Right lobe of liver (tissue), 6 donors: ENCODE measurements around the gene FTO. TPM values are rescaled to one million over a fixed set of nuclear protein-coding genes. Genes with fewer than 3 reads are reported as not detected.
"Not testable (repeated sequence)": the region's sequence is repeated elsewhere in the genome, so short reads cannot be mapped to it uniquely, and the experiment has no call there.

ENCODE experiments used
- ATAC-seq, 4 donors: fragments of 200-7000 bp; cut with Tn5 transposase; one replicate each; pipeline ENCODE4 v1.9.1; 2020; ENCODE audit warnings: mild to moderate bottlenecking in 4 of 4, moderate library complexity in 4 of 4
- DNase-seq, 3 donors: peaks; one replicate each; pipeline ENCODE4 v3.0.0-alpha.2; 2020
- H3K27ac ChIP-seq, 3 donors: fragments of 200-600 bp; one replicate each; pipeline ENCODE4 v1.8.0; 2022
- H3K27me3 ChIP-seq, 2 donors: fragments of 200-600 bp; one replicate each; pipeline ENCODE4 v1.8.0; 2022
- H3K36me3 ChIP-seq, 4 donors: fragments of 200-600 bp; sonication (generic) in 1 of 4; one replicate each; pipeline versions ENCODE4 v1.5.1 to v1.8.0; 2017 to 2022; ENCODE audit warnings: control low read depth in 1 of 4
- H3K4me1 ChIP-seq, 4 donors: fragments of 200-600 bp; sonication (generic) in 1 of 4; one replicate each; pipeline versions ENCODE4 v1.5.1 to v1.8.0; 2017 to 2022; ENCODE audit warnings: control low read depth in 1 of 4
- H3K4me3 ChIP-seq, 3 donors: fragments of 200-600 bp; one replicate each; pipeline ENCODE4 v1.8.0; 2022
- H3K9me3 ChIP-seq, 4 donors: fragments of 200-600 bp; sonication (generic) in 1 of 4; one replicate each; pipeline versions ENCODE4 v1.5.1 to v1.8.0; 2017 to 2022; ENCODE audit warnings: control low read depth in 1 of 4
- CTCF ChIP-seq, 4 donors: fragments of 200-600 bp in 3 of 4; fragments of 450-650 bp in 1 of 4; IDR thresholded peaks; one replicate each; pipeline versions ENCODE4 v1.5.1 to v1.8.0; 2016 to 2022; ENCODE audit warnings: antibody characterized with exemption in 4 of 4, mild to moderate bottlenecking in 2 of 4
- POLR2A ChIP-seq: fragments of 450-650 bp; IDR thresholded peaks from one replicate; pipeline ENCODE4 v1.6.1; 2017; ENCODE audit warnings: antibody characterized with exemption, mild to moderate bottlenecking
- WGBS: methylation state at CpG from one replicate; pipeline ENCODE4 v1.1.6; 2018; ENCODE audit warnings: low coverage, low lambda C conversion rate; ENCODE audit not compliant: insufficient coverage; ENCODE audit errors: missing lambda C conversion rate; 5-methylcytosine and 5-hydroxymethylcytosine counted together
- intact Hi-C, 2 donors: fragments of 100-400 bp; cut with DNase I; formaldehyde crosslinking; loops; one replicate each; pipeline versions ENCODE4 v1.11.2 to v1.14.1; 2022
- total RNA-seq, 6 experiments: library from RNA; depleted of rRNA in 2 of 6; stranded (reverse); fragments of >200 nt in 2 of 6; fragmentation: NEBNext Ultra II Directional in 3 of 6; extraction: Animal tissue kit (Norgen Biotek cat#: 25700) in 3 of 6; gene quantifications; one replicate each; pipeline versions ENCODE4 v1.1.0 to v1.2.4, GENCODE V29; 2016 to 2023
- donor health status: DM: no; HTN: yes; CAD: no.
- donor health status: DM: no; HTN: no; CAD: no.
- donor health status: DM: no; HTN: no; CAD: no.
- donor health status: DM: no; HTN: yes; CAD: no.
- donor health status: DM: no; HTN: yes; CAD: no.

FTO gene
- total RNA-seq, 6 experiments from 2014 or later = 28.9 to 51.6 (median 33.6) TPM

DNA sequence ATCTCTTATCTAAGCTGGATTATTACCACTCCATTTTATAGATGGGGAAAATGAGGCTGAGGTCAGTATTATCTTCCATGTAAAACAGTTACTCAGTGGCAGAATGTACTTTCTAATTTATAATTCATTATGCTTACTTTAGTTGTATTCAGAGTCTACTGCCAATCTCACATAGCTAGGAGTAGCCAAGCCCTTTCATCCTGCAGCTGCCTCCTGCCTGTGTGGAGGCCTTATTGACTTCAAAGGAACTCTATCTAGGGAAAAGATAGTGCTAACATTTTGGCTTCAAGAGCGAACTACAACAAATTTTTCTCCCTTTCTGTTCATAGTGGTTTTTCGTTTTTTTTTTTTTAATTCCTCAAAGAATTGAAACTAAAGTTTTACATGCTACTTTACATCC is 13.2 kb upstream of the FTO start:
- WGBS = 89% methylated on average over 2 of the region's 2 CpGs
- Histone ChIP-seq H3K36me3 (no peaks in the 10 kb centered on the region), H3K4me1 (no peaks in the 10 kb centered on the region), H3K4me3 (no peak overlapping the region), H3K9me3 (no peaks in the 10 kb centered on the region), H3K27me3 (no peaks in the 10 kb centered on the region), H3K27ac (no peak overlapping the region)
- TF ChIP-seq POLR2A (no peak), CTCF (IDR thresholded peaks at IDR 0.05) (no peak)
- intact Hi-C loops = no loop called here
- ATAC-seq = no peak
- no peak for DNase-seq

GRCh38 chr16:53692146-53692545 is 11.8 kb upstream of the FTO start:
- H3K4me1 ChIP-seq = no peaks in the 10 kb centered on the region
- 93% methylated on average over 5 of the region's 5 CpGs for WGBS
- H3K27ac ChIP-seq = no peak overlapping the region
- no peaks in the 10 kb centered on the region for H3K27me3 ChIP-seq
- intact Hi-C loops = no loop called here
- TF ChIP-seq POLR2A (no peak), CTCF (IDR thresholded peaks at IDR 0.05) (no peak)
- ATAC-seq (no peak), DNase-seq (no peak)
- H3K9me3 ChIP-seq = no peaks in the 10 kb centered on the region
- H3K36me3 ChIP-seq = no peaks in the 10 kb centered on the region
- no peak overlapping the region for H3K4me3 ChIP-seq

- intact Hi-C loops = no loop called here
- Histone ChIP-seq H3K4me1 (no peaks in the 10 kb centered on the region), H3K27ac (no peak overlapping the region), H3K9me3 (no peaks in the 10 kb centered on the region), H3K4me3 (no peak overlapping the region), H3K36me3 (no peaks in the 10 kb centered on the region), H3K27me3 (no peaks in the 10 kb centered on the region)
- ATAC-seq (no peak), DNase-seq (no peak)
- 93% methylated on average over 5 of the region's 5 CpGs for WGBS
- TF ChIP-seq POLR2A (no peak), CTCF (IDR thresholded peaks at IDR 0.05) (no peak)
Observed at GRCh38 chr16:53693320-53693719, 10.6 kb upstream of the FTO start.

GRCh38 chr16:53695070-53695469 is 8.9 kb upstream of the FTO start:
- no peaks in the 10 kb centered on the region for H3K27me3 ChIP-seq
- ATAC-seq = no peak
- intact Hi-C loops = no loop called here
- no peaks in the 10 kb centered on the region for H3K9me3 ChIP-seq
- H3K27ac ChIP-seq = no peak overlapping the region
- no peaks in the 10 kb centered on the region for H3K36me3 ChIP-seq
- H3K4me3 ChIP-seq = no peak overlapping the region
- DNase-seq = no peak
- no peak for TF ChIP-seq POLR2A
- no peak for TF ChIP-seq CTCF (IDR thresholded peaks at IDR 0.05)
- no peaks in the 10 kb centered on the region for H3K4me1 ChIP-seq
- WGBS = 69% methylated on average over 1 of the region's 1 CpG

DNA sequence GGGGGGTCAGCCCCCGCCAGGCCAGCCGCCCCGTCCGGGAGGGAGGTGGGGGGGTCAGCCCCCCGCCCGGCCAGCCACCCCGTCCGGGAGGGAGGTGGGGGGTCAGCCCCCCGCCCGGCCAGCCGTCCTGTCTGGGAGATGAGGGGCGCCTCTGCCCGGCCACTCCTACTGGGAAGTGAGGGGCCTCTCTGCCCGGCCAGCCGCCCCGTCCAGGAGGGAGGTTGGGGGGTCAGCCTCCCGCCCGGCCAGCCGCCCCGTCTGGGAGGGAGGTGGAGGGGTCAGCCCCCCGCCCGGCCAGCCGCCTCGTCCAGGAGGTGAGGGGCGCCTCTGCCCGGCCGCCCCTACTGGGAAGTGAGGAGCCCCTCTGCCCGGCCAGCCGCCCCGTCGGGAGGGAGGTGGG is 5.7 kb upstream of the FTO start:
- DNase-seq, H3K36me3 ChIP-seq, H3K27me3 ChIP-seq: not testable (repeated sequence)

More for the DNA sequence above, 5.7 kb upstream of the FTO start:
- ATAC-seq, H3K9me3 ChIP-seq, intact Hi-C loops, H3K27ac ChIP-seq, H3K4me1 ChIP-seq, H3K4me3 ChIP-seq: not testable (repeated sequence)
- WGBS = no CpG with 5 or more reads among the region's 31 CpGs
